Amniotic epithelial cell (primary cell): ENCODE measurements around the gene DUSP10.

Source experiments
- DNase-seq: peaks from one replicate; pipeline ENCODE4 v3.0.0-alpha.2; 2010; ENCODE audit warnings: low read depth

DUSP10 gene

GRCh38 chr1:221732052-221732451, 9.8 kb downstream of the DUSP10 start:
- DNase-seq: no peak

- no peak for DNase-seq
Measured at GRCh38 chr1:221729771-221730330, 12.0 kb downstream of the DUSP10 start.

GRCh38 chr1:221728037-221728505, 13.8 kb downstream of the DUSP10 start:
- no peak for DNase-seq

- DNase-seq: no peak
Measured at GRCh38 chr1:221727146-221728036, 14.5 kb downstream of the DUSP10 start.

- peak; percentile 41 for DNase-seq
Measured at GRCh38 chr1:221725735-221726672, 15.9 kb downstream of the DUSP10 start.

GRCh38 chr1:221724931-221725605, 16.8 kb downstream of the DUSP10 start:
- peak; percentile 86 for DNase-seq

GRCh38 chr1:221723848-221724236, 18.0 kb downstream of the DUSP10 start:
- DNase-seq: no peak

GRCh38 chr1:221723018-221723847, 18.7 kb downstream of the DUSP10 start:
- DNase-seq: peak; percentile 87

GRCh38 chr1:221722254-221723017, 19.5 kb downstream of the DUSP10 start:
- no peak for DNase-seq

GRCh38 chr1:221720545-221720944, 21.3 kb downstream of the DUSP10 start:
- no peak for DNase-seq

GRCh38 chr1:221719987-221720386, 21.9 kb downstream of the DUSP10 start:
- DNase-seq: peak; percentile 25

GRCh38 chr1:221719278-221719597, 22.7 kb downstream of the DUSP10 start:
- DNase-seq: no peak

GRCh38 chr1:221718381-221719277, 23.3 kb downstream of the DUSP10 start:
- peak; percentile 99 for DNase-seq

- DNase-seq: peak; percentile 58
Measured at GRCh38 chr1:221717485-221717853, 24.4 kb downstream of the DUSP10 start.

GRCh38 chr1:221716713-221717484, 25.0 kb downstream of the DUSP10 start:
- peak; percentile 68 for DNase-seq

- DNase-seq: no peak
Measured at GRCh38 chr1:221715321-221716169, 26.3 kb downstream of the DUSP10 start.
